DMS79 treated with DMSO at 0.1 percent for 48 hours (cell line): ENCODE data around the gene PIGH.
"Not testable (repeated sequence)": the region's sequence is repeated elsewhere in the genome, so short reads cannot be mapped to it uniquely, and the experiment has no call there.

ENCODE experiments used
- DNase-seq: peaks from one replicate; lab custom pipeline; 2025; lab: John Stamatoyannopoulos, UW

Gene PIGH

DNA sequence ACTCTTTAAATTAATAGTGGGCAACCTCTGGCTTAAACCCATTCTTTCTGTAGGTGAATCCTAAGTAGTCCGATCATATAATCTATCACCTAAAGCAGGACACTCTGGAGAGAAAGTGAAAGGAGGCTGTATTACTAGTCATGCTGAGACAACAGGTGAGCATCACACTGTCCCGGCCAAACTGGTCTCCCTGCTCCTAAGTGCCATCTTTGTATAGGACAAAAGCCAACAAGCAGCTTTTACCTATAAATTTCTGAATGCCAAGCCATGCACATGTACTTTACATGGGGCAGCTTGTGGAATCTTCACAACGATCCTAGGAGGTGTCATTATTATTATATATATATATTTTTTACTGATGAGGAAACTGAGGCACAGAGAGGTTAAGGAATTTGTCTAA is 48.9 kb downstream of the PIGH start:
- DNase-seq: no peak

GRCh38 chr14:67549734-67550133 is 50.3 kb downstream of the PIGH start:
- no peak for DNase-seq

DNA sequence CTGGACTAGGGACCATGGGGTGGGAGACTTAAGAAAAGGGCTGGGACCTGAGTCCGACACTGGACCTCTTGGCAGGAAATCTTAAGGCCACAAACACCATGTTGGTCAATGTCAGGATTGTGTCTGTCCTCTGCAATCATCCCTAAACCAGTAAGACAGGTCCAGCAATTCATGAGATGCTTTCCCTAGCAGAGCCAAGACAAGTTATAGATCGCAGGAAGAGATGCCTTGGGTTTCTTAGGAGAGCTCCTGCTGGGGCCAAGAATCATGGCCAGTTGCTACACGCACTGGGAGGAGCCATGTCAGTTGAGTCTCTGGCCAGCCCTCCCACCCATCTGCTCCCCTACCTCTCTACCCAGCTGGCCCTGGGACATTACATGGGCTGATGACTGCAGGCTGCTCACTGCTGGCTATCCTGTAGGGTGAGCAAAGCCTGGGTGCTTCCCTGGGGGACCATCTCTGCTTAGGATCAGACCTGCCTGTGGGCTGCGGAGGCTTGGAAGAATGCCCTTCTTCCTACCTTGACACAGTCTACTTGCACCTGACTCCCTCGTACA is 52.8 kb downstream of the PIGH start:
- DNase-seq: no peak

DNA sequence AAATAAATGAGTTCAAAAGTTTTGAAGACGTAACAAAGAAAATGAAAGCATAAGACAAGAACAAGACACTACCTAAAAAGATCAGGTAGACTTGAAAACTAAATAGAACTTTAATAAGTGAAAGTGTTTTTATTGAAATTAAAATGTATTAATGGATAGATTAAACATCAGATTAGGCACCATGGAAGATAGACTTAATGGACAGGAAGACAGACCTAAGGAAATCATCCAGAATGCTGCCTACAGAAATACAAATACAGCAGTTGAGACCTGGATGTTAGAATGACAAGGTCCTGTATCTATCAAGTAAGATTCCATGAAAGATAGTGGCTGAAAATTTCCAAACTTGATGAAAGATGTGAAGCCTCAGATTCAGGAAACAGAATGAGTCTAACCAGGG is 55.5 kb downstream of the PIGH start:
- DNase-seq: no peak

- DNase-seq: not testable (repeated sequence)
Measured at GRCh38 chr14:67542620-67543019, 57.4 kb downstream of the PIGH start.

DNA sequence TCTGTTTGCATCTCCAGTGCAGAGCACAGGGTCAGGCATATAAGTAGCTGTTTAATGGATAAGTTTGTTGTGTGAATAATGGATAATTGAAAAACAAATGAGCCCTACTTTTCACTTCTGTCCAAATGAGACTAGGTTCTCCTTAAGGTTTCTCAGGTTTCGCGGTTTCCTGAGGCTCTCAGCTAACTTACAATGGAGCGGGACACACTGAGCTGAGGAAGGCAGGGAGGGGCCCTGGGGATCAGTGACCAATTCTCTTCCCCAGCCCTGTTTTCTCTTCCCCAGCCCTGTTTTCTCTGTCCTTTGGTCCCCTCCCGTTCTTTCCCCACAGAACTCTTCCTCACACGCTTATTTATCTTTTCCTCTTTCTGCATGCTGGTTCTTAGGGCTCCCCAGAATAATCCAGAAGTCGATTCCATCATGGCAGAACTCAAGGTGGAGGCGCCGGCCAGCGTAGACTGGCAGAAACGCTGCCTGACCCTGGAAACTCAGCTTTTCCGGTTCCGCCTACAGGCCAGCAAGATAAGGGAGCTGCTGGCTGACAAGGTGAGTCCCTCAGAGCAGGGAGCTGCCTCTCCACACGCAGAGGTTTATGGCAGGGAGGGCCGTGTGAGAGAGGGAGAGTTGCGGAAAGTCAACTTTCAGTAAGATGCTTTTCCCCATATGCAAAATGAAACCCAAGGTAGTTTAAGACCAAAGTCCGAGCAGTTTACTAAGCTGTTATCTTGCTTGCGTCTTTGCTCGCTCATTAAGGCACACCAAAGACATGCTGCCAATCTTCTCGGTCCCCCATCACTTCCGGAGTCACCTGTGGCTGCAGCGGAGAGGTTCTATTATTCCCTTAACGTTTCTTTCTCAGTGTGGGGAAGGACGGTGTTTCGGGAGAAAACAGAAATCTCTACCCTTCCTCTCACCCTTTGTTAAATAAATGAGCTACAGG is 58.4 kb downstream of the PIGH start:
- DNase-seq: no peak
